NCI-H1417 (cell line): Measurements from ENCODE around the gene EP300.
A peak's percentile ranks its signal among the peaks of the same experiment; 100 is the strongest.
"Not testable (repeated sequence)": the region's sequence is repeated elsewhere in the genome, so short reads cannot be mapped to it uniquely, and the experiment has no call there.

Experiments used
- DNase-seq, 3 experiments: peaks; one replicate each; lab custom pipeline; 2025; lab: John Stamatoyannopoulos, UW

The EP300 gene

DNA sequence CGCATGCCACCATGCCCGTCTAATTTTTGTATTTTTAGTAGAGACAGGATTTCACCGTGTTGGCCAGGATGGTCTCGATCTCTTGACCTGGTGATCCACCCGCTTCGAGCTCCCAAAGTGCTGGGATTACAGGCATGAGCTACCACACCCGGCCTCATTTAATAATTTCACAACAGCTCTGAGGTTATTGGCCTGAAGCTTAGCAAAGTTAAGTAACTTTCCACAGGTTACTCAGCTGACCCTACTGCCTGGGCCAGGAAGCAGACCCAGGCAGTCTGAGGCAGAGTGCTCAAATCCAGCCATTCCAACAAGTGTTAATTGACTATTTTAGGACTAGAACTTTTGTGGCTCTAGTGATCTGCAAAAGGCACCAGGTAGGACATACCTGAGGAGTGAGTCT is 60.5 kb downstream of the EP300 start:
- DNase-seq, result no peak

DNA sequence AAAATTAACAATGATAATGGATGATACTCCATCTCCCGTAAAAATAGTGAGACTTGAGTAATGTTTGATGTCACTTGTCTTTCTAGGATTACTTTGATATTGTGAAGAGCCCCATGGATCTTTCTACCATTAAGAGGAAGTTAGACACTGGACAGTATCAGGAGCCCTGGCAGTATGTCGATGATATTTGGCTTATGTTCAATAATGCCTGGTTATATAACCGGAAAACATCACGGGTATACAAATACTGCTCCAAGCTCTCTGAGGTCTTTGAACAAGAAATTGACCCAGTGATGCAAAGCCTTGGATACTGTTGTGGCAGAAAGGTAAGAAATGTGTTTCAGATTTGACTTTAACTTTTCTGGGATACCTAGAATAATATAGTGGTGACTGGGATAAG is 64.7 kb downstream of the EP300 start:
- no peak for DNase-seq

DNA sequence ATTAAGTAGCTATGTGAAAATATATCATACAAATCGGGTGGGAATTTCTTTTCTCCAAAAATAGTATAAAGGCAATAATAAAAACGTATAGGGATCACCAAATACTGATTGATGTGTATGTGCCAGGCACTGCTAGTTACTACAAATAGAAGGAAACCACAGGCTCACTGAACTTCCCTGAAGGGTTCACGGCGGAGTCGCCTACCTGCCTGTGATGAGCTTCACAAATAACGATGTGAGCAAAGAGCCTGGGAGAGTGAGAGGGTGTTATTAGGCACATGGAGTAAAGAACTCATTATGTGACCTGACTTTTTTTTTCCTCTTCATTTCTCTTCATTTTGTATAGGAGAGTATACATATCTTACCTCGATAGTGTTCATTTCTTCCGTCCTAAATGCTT is 76.8 kb downstream of the EP300 start:
- DNase-seq, result no peak

DNA sequence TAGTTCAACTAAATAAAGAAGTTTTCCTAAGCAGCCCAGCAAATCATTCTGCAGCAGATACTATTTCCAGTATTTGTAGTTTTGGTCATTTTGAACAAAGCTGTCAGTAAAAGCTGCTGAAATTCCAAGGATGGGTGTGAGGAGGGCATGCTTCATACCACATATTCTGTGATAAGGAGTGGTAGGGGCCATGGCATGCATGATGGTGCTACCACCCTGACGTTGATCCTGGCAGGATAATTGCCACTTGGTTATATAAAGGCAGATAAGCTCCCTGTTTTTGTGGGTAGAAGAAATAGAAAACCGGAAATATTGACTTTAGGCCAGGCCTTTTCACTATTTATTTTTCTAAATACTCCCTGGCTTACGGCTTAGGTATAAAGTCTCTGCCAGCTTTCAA is 79.6 kb downstream of the EP300 start:
- no peak for DNase-seq

DNA sequence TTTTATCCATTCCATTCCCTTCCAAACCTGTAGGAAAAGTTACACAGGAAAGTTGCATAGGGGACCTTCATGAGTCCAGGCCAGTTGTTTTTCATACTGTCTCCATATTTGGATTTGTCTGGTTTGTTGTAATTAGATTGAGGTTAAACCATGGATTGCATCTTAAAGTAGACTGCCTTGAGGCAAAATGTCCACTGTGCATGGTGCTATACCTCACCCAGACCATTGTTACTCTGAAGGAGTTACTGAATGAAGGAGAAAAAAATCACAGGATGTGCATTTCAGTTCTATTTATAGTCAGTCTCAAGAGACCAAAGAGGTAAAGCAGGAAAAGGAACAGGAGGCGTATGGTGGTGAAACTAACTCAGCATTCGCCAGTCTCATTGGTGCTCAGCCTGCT is 83.2 kb downstream of the EP300 start:
- no peak for DNase-seq

DNA sequence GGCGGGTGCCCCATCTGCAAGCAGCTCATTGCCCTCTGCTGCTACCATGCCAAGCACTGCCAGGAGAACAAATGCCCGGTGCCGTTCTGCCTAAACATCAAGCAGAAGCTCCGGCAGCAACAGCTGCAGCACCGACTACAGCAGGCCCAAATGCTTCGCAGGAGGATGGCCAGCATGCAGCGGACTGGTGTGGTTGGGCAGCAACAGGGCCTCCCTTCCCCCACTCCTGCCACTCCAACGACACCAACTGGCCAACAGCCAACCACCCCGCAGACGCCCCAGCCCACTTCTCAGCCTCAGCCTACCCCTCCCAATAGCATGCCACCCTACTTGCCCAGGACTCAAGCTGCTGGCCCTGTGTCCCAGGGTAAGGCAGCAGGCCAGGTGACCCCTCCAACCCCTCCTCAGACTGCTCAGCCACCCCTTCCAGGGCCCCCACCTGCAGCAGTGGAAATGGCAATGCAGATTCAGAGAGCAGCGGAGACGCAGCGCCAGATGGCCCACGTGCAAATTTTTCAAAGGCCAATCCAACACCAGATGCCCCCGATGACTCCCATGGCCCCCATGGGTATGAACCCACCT is 84.7 kb downstream of the EP300 start:
- no peak for DNase-seq

DNA sequence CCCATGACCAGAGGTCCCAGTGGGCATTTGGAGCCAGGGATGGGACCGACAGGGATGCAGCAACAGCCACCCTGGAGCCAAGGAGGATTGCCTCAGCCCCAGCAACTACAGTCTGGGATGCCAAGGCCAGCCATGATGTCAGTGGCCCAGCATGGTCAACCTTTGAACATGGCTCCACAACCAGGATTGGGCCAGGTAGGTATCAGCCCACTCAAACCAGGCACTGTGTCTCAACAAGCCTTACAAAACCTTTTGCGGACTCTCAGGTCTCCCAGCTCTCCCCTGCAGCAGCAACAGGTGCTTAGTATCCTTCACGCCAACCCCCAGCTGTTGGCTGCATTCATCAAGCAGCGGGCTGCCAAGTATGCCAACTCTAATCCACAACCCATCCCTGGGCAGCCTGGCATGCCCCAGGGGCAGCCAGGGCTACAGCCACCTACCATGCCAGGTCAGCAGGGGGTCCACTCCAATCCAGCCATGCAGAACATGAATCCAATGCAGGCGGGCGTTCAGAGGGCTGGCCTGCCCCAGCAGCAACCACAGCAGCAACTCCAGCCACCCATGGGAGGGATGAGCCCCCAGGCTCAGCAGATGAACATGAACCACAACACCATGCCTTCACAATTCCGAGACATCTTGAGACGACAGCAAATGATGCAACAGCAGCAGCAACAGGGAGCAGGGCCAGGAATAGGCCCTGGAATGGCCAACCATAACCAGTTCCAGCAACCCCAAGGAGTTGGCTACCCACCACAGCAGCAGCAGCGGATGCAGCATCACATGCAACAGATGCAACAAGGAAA is 85.4 kb downstream of the EP300 start:
- no peak for DNase-seq

DNA sequence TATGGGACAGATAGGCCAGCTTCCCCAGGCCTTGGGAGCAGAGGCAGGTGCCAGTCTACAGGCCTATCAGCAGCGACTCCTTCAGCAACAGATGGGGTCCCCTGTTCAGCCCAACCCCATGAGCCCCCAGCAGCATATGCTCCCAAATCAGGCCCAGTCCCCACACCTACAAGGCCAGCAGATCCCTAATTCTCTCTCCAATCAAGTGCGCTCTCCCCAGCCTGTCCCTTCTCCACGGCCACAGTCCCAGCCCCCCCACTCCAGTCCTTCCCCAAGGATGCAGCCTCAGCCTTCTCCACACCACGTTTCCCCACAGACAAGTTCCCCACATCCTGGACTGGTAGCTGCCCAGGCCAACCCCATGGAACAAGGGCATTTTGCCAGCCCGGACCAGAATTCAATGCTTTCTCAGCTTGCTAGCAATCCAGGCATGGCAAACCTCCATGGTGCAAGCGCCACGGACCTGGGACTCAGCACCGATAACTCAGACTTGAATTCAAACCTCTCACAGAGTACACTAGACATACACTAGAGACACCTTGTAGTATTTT is 86.1 kb downstream of the EP300 start:
- no peak for DNase-seq

DNA sequence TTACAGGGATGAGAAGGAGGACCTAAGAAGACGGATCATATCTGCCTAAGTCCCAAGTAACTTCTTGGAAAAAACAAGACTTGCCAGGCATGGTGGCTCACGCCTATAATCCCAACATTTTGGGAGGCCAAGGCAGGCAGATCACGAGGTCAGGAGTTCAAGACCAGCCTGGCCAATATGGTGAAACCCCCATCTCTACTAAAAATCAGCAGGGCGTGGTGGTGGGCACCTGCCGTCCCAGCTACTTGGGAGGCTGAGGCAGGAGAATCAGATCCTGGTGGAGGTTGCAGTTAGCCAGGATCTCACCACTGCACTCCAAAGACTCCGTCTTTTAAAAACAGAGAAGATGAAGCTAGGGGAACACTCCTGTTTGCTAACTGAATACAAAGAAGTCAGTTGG is 88.0 kb downstream of the EP300 start:
- not testable (repeated sequence) for DNase-seq

DNA sequence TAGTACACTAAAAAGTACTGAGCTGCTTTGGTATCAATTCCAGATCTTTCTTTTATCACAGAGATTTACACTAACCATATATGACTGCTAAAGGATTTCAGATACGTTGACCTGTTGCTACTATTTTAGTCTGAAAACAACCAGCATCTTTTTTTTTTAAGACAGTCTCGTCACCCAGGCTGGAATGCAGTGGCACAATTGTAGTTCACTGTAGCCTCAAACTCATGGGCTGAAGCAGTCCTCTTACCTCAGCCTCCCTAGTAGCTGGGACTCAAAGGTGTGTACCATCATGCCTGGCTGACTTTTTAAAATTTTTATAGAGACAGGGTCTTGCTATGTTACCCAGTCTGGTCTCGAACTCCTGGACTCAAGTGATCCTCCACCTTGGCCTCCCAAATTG is 88.5 kb downstream of the EP300 start:
- DNase-seq, result no peak

DNA sequence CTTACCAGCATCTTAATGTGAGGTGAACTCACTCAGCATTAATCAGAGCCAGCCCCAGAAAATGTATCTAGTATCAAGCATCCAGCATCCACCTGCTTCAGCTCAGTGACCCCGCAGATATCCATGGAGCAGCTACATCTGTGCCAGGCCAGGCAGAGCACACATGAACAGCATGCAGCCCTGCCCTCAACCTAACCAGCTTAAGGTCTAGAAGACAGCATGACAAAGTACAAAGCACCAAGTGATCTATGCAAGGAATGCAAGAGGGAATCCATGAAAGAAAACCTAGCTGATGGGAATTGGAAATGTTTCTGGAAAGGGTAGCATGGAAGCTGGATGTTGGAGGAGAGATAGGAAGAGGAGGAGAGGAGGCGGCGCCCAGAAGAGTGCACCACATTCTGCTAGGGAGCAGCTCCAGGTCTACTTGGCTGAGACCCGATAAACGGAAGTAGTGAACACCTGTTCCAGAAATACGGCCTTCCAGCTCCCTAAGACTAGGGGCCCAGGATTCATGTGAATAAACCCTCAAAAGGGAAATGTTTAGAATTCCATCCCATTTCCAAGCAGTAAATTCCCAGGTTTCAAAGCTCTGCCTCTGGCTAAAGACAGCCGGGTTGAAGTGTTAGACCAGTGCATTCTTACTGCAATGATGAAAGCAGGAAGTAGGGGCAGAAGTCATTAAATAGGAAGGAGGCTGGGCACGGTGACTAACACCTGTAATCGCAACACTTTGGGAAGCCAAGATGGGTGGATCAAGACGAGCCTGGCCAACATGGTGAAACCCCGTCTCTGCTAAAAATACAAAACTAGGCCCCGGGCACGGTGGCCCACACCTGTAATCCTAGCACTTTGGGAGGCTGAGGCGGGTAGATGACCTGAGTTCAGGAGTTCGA is 89.2 kb downstream of the EP300 start:
- no peak for DNase-seq

DNA sequence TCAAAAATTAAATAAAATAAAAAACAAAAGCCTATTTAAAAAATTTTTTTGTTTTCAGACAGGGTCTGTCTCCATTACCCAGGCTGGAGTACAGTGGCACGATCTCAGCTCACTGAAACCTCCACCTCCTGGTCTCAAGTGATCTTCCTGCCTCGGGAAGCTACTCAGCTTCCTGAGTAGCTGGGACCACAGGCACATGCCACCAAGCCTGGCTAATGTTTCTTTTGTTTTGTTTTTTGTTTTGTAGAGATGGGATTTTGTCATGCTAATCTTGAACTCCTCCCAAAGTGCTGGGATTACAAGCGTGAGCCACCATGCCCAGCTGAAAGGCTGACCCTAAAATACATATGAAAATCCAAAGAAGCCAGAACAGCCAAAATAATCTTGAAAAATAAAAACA is 92.3 kb downstream of the EP300 start:
- no peak for DNase-seq

DNA sequence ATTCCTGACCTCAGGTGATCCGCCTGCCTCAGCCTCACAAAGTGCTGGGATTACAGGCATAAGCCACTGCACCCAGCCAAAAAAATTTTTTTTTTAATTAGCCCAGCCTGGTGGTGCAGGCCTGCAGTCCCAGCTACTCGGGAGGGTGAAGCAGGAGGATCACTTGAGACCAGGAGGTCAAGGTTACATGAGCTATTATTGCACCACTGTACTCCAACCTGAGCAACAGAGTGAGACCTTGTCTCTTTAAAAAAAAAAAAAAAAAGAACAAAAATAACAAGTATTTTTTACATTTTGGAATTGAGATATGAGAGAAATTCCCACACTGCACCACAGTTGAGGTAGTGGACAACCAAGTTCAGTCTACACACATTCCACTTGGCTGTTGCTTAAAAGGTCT is 99.1 kb downstream of the EP300 start:
- DNase-seq, result no peak

DNA sequence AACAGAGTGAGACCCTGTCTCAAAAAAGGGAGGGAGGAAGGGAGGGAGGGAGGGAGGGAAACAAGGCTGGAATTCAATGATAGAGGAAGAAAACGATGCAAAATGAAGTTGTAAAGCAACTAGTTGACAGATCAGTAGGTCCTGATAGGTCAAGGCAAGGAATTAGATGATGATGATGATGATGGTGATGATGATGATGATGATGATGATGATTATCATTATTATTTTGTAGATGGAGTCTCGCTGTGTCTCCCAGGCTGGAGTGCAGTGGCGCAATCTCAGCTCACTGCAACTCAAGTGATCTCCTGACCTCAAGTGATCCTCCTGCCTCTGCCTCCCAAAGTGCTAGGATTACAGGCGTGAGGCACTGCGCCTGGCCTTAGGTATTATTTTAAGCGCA is 101.4 kb downstream of the EP300 start:
- DNase-seq, result no peak

DNA sequence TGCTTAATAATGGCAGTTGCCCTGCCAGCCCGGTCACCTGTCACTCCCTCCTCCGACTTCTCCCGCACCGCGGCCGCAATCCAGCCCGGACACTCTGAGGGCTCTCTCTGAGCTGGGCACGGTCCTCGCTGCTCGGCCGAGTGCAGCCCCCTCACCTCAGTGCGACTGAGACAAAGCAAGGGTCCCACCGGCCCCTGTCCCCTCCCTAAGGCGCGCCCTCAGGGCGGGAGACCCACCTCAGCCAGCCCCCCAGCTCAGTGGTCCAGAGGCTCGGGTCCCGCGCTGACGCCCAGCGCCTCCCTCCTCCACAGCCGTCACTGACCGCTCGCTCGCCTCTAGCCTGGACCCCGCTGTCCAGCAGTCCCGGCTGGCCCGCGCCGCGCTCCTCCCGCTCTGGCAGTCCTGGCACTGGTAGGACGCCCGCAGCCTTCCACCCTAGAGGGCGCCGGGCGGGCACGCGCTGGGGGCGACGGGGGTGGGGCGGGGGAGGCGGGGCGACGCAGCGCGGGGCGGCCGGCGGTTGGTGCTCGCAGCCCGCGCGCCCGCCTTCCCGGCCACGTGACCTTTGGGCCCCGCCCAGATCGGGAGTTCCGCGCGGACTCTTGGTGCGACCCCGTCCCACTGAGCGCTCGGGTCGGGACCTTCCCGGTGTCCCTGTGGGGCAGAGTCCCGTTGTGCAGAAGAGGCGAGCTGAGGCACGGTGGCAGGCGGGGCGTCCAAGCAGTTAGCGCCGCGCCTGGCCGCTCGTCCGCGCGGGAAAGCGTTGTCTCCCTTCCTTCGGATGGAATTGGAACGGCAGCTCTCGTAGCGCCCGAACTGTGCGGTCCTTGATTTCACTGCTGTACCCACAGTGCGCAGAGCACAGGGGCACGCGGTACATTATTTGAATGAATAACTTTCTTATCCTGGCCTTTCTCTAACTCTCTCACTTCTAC is 104.9 kb downstream of the EP300 start:
- DNase-seq, result peak; percentile 67 to 83 (median 83)

DNA sequence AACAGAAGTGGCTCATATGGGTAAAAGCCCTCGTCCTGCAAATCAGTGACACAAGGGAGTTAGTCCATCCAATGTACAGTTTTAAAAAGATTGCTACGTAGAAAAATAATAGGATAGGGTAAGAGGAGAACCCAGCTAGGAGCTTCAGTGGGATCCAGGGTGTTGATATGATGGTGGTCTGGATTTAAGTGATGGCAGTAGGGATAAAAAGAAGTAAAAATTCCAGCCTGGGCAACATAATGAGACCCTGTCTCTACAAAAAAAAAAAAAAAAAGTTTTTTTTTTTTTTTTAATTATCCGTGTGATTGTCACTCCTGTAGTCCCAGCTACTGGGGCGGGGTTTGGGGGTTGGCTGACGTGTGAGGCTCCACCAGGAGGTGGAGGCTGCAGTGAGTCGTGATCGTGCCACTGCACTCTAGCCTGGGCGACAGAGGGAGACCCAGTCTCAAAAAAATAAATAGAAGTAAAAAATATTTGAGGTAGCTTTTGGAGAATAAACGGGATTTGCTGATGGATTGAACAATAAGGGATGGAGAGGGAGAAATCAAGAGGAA is 105.7 kb downstream of the EP300 start:
- DNase-seq, result peak in 2 of 3 experiments; percentile 21 to 52

DNA sequence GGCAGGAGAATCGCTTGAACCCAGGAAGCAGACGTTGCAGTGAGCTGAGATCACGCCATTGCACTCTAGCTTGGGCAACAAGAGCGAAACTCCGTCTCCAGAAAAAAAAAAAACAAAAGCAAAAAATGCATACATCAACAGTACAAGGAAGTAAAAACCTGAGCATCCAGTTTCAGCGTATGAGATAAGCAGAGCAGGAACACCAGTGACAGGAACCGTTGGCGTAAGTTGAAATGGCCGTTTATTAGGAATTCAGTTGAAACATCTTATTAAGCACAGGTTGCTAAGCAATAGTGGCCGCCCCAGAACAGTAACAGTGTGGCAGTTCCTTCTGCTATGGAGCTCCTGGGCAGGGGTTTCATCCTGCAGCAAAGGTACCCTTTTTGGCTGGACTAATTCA is 108.7 kb downstream of the EP300 start:
- DNase-seq, result peak in 1 of 3 experiments; percentile 1

DNA sequence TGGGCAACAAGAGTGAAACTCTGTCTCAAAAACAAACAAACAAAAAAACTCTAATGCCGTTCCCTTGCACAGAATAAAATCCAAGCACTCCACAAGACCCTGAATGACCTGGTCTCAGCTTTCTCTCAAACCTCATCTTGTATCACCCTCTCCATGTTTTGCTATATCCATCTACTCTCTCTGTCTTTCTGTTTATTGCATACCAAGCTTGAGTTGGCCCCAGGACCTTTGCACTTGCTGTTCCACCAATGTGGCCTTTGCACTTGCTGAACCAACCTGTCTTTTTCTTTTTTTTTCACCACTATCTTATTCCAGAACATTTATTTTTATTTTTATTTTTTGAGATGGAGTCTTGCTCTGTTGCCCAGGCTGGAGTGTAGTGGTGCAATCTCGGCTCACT is 110.7 kb downstream of the EP300 start:
- no peak for DNase-seq

DNA sequence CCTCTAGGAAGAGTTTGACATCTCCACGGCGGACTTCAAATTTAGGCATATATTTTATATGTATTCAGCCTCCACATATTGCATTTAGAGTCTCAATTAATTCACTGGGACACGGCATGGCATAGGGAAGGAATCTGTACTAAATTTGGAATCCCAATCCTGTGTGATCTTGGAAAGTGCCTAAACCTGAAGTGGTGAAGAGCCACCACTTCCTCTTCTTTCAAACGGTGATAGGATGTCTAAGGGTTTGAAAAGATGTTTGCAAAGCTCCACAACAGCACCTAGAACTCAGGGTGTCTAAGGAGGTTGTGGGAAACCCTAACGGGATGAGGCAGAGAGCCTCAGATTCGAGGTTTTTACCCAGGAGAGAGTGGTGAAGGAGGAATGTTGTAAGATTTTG is 111.7 kb downstream of the EP300 start:
- DNase-seq, result no peak

DNA sequence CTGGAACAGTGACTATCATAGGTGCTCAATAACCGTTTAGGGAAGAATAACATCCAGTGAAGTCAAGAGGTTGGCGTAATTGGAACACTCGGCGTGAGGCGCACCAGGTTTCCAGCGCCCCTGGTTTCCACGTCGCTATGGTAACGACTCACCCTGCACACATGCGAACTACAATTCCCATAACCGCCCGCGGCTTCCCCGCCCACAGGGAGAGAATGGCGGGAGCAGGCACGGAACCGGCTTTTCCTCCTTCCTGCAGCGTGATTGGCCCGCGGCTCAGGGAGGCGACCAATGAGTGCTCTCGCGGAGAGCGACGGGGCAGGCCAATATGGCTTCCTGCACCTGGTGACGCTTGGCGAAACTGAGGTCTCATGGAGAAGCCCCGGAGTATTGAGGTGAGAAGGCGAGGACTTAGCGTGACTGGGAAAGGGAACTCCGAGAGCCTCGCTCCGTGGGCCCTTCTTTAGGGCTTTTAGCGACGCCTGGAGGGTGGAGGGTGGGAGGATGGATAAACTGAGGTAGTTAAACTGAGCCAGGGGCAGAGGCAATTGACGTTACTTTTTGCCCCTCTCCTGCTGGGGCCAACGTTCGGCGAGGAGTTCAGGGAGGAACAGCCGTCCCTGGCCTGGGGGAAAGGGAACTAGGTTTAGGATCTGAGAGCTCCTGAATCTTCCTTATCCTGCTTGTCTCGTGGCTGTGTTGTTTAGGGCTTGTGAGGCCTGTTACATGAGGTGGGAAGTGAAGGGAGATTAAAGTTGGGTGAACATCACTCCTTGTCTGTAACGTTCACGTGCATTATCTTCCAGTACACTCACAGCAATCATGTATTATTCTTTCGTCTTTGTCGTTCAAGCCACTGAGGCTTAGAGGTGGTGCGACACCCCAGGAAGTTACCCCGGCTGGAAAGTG is 112.9 kb downstream of the EP300 start, which contains the start of gene L3MBTL2:
Gene L3MBTL2, plus strand, starts transcription at position 321 of the 909 bp plus-strand sequence. Its CDS starts 51 bp downstream, at position 372.
- DNase-seq, result peak; percentile 93 to 98 (median 95)
